KMS-11 (cell line): ENCODE measurements around the gene TMEM208.

Source experiments
- H2AFZ ChIP-seq: fragments of 200-600 bp; sonication (generic); 2 replicates; pipeline ENCODE4 v1.6.1; 2016; ENCODE audit warnings: antibody characterized with exemption, mixed run types, low read depth
- H3K27ac ChIP-seq: fragments of 200-600 bp; sonication (generic); 2 replicates; pipeline ENCODE4 v1.6.1; 2016; ENCODE audit warnings: mild to moderate bottlenecking, mixed run types
- H3K27me3 ChIP-seq: fragments of 200-600 bp; sonication (generic); 2 replicates; pipeline ENCODE4 v1.6.1; 2017; ENCODE audit warnings: mild to moderate bottlenecking, low read depth, mixed run types, moderate library complexity; ENCODE audit not compliant: insufficient read depth
- H3K36me3 ChIP-seq: fragments of 200-600 bp; sonication (generic); 2 replicates; pipeline ENCODE4 v1.6.1; 2017; ENCODE audit warnings: mild to moderate bottlenecking, mixed run types; ENCODE audit not compliant: insufficient read depth
- H3K4me1 ChIP-seq: fragments of 200-600 bp; sonication (generic); 2 replicates; pipeline ENCODE4 v1.6.1; 2016; ENCODE audit warnings: mild to moderate bottlenecking, low read depth, mixed run types; ENCODE audit not compliant: poor library complexity, severe bottlenecking
- H3K4me2 ChIP-seq: fragments of 200-600 bp; sonication (generic); 2 replicates; pipeline ENCODE4 v1.7.0; 2016; ENCODE audit warnings: mild to moderate bottlenecking, mixed run types
- H3K4me3 ChIP-seq: fragments of 200-600 bp; sonication (generic); IDR thresholded peaks from 2 replicates; pipeline ENCODE4 v1.6.1; 2017; ENCODE audit warnings: low read depth, low read length, mixed read lengths; ENCODE audit not compliant: insufficient read depth
- H3K79me2 ChIP-seq: fragments of 200-600 bp; sonication (generic); 2 replicates; pipeline ENCODE4 v1.6.1; 2016; ENCODE audit warnings: low read depth, mixed run types; ENCODE audit not compliant: insufficient read depth
- H3K9ac ChIP-seq: fragments of 200-600 bp; sonication (generic); 2 replicates; pipeline ENCODE4 v1.6.1; 2016; ENCODE audit warnings: mild to moderate bottlenecking, mixed run types
- H4K20me1 ChIP-seq: fragments of 200-600 bp; sonication (generic); 2 replicates; pipeline ENCODE4 v1.6.1; 2016; ENCODE audit warnings: mild to moderate bottlenecking, mixed run types; ENCODE audit not compliant: insufficient read depth
- TF ChIP-seq, protein P1 (sequence below): fragments of 200-600 bp; sonication (generic); conservative IDR thresholded peaks from 2 replicates; pipeline ENCODE4 v1.6.1; 2017; ENCODE audit warnings: low read depth, mild to moderate bottlenecking, antibody characterized with exemption, low read length, moderate library complexity, mixed read lengths

The TMEM208 gene

DNA sequence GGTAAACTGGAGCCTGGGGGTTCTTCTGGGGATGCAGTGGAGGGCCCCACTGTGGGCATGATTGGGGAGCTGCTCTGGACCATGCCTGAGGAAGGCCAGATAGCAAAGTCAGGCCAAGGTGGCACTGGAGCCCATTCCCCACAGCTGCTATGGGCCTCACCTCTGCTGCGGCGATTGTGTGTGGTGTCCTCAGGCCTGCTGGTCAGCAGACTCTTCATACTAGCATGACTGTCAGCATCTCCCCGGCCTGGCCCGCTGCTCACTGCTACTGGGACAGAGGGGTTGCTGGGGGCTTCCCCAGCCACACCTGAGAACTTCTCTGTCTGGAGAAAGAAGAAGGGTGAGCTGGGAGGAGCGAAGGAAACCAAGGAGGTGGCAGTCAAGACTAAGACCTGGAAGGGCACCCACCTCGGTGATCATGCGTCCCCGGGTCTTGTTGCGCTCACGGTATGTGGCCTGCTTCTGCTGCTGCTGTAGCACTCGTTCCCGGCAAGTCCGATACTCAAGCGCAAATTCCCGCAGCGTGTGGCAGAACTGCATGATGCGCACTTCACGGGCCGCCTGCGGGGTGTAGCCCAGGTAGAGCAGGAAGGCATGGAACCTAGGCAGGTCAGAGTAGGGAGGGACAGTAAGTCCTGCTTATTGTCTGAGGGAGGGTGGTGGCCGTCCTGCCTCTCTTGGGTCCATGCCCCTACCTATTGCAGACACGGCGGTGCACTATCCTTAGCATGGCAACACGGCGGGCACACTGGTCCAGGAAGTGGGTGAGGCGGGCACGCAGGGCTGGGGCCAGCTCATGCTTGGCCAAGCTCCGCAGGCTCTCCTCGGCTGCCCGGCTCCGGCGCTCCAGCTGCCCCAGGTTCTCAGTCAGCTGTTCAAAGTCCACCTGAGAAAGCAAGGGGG is 3.2 kb downstream of the TMEM208 start:
- H3K79me2 ChIP-seq: peaks cover 16% of the 10 kb centered on the region
- H3K9ac ChIP-seq: no peak overlapping the region
- H3K36me3 ChIP-seq: no peaks in the 10 kb centered on the region
- H3K27ac ChIP-seq: no peak overlapping the region
- H2AFZ ChIP-seq: no peak overlapping the region
- H3K27me3 ChIP-seq: no peaks in the 10 kb centered on the region
- H3K4me1 ChIP-seq: peaks cover 16% of the 10 kb centered on the region
- no peak overlapping the region for H3K4me2 ChIP-seq
- no peak overlapping the region for H3K4me3 ChIP-seq
- H4K20me1 ChIP-seq: no peaks in the 10 kb centered on the region
- TF ChIP-seq, protein P1, sequence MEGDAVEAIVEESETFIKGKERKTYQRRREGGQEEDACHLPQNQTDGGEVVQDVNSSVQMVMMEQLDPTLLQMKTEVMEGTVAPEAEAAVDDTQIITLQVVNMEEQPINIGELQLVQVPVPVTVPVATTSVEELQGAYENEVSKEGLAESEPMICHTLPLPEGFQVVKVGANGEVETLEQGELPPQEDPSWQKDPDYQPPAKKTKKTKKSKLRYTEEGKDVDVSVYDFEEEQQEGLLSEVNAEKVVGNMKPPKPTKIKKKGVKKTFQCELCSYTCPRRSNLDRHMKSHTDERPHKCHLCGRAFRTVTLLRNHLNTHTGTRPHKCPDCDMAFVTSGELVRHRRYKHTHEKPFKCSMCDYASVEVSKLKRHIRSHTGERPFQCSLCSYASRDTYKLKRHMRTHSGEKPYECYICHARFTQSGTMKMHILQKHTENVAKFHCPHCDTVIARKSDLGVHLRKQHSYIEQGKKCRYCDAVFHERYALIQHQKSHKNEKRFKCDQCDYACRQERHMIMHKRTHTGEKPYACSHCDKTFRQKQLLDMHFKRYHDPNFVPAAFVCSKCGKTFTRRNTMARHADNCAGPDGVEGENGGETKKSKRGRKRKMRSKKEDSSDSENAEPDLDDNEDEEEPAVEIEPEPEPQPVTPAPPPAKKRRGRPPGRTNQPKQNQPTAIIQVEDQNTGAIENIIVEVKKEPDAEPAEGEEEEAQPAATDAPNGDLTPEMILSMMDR: no peak

DNA sequence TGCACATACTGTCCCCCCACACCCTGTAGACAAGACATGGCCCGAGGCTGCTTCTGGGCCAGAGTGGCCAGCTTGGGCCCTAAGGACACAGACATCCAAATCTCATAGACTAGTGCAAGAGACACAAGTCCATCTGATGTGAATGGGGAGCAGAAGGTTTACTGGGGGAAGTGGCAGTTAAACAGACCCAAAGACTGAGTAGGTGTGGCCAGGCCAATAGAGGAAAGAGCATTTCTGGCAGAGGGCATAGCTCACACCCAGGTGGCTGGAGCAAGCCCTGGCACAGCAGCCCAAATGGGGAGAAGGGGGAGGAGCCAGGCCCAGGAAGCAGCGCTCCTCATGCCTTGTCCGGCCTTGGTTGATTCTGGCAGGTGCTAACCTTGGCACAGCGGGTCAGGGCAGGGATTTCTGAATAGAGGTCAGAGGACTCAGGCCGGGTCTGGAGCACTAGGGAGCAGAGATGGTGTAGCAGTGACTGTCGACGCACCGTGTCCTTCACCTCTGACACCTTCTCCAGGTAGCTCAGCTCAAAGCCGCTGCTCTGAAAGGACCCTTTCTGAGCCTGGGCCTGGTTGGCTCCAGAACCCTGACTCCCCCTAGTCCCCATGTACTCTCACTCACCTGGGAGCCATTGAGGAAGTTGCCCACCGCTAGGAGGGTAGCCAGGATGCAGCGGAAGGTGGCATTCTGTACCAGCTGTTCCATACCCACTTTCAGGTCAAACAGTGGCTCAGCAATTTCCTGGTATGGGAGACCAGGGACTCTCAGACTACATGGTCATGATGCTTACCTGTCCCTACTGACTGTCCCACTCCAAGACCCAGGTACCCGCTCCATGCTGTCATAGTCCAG is 4.1 kb downstream of the TMEM208 start:
- H3K4me1 ChIP-seq: peaks cover 17% of the 10 kb centered on the region
- H3K4me3 ChIP-seq: no peak overlapping the region
- no peaks in the 10 kb centered on the region for H3K36me3 ChIP-seq
- no peak overlapping the region for H3K27ac ChIP-seq
- no peaks in the 10 kb centered on the region for H4K20me1 ChIP-seq
- H3K27me3 ChIP-seq: no peaks in the 10 kb centered on the region
- H2AFZ ChIP-seq: no peak overlapping the region
- TF ChIP-seq, protein P1: no peak
- no peak overlapping the region for H3K9ac ChIP-seq
- peaks cover 21% of the 10 kb centered on the region for H3K79me2 ChIP-seq
- no peak overlapping the region for H3K4me2 ChIP-seq

DNA sequence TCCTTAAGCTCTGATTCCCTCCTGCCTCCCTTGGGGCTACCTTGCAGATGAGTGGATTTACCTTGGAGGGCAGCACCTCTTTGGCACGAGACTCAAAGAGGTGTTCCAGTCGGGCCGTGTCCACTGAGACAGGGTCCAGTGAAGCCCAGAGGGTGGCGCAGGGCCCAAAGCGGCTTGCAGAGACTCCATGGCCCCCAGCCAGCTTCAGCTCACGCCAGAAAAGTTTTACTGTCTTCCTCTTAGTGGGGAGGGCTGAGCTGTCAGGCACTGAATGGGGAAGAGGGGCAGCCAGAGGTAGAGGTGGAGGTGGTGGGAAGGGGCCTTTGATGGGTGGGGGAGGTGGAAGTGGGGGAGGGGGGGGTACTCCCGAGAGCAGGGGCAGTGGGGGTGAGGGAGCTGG is 6.7 kb downstream of the TMEM208 start:
- no peaks in the 10 kb centered on the region for H3K27me3 ChIP-seq
- TF ChIP-seq, protein P1: no peak
- H4K20me1 ChIP-seq: no peaks in the 10 kb centered on the region
- no peak overlapping the region for H3K9ac ChIP-seq
- peaks cover 7% of the 10 kb centered on the region for H3K4me1 ChIP-seq
- no peak overlapping the region for H3K4me2 ChIP-seq
- no peak overlapping the region for H2AFZ ChIP-seq
- H3K79me2 ChIP-seq: peaks cover 5% of the 10 kb centered on the region; the same call in 1 of the 2 replicates
- no peak overlapping the region for H3K4me3 ChIP-seq
- H3K27ac ChIP-seq: no peak overlapping the region
- H3K36me3 ChIP-seq: no peaks in the 10 kb centered on the region

DNA sequence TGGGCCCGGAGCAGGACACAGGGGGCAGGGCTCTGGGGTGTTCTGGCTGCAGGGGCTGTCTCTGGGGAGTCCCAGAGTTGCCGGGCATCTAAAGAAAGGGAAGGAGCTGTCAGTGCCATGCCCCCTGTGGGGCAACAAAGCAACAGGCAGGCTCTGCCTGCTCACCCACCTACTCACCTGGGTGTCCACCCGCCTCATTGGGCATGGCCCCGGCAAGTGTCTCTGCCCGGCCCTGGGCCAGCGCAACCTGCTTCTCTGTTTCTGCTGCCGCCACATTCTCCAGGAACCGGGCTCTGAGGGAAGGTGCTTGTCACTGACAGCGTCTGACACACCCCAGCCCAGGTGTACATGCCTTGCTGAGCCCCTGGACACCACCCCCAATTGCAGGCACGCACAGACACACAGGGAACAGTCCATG is 7.3 kb downstream of the TMEM208 start:
- H4K20me1 ChIP-seq: no peaks in the 10 kb centered on the region
- H3K4me3 ChIP-seq: no peak overlapping the region
- no peak overlapping the region for H3K27ac ChIP-seq
- H3K27me3 ChIP-seq: no peaks in the 10 kb centered on the region
- H3K4me1 ChIP-seq: peaks cover 7% of the 10 kb centered on the region
- no peak overlapping the region for H2AFZ ChIP-seq
- H3K79me2 ChIP-seq: peaks cover 5% of the 10 kb centered on the region; the same call in 1 of the 2 replicates
- no peak overlapping the region for H3K9ac ChIP-seq
- no peaks in the 10 kb centered on the region for H3K36me3 ChIP-seq
- TF ChIP-seq, protein P1: no peak
- H3K4me2 ChIP-seq: no peak overlapping the region
